Measurements from ENCODE around the gene EIF3M.
"Not testable (repeated sequence)": the region's sequence is repeated elsewhere in the genome, so short reads cannot be mapped to it uniquely, and the experiment has no call there.

Gene EIF3M

GRCh38 chr11:32602657-32603415 lies 19.2 kb downstream of the EIF3M start:
- no peak for DNase-seq

GRCh38 chr11:32606220-32606619 lies 22.6 kb downstream of the EIF3M start:
- no peak for DNase-seq

- not testable (repeated sequence) for DNase-seq
Measured at GRCh38 chr11:32608826-32609225, 25.2 kb downstream of the EIF3M start.

GRCh38 chr11:32610797-32611352 lies 27.2 kb downstream of the EIF3M start:
- no peak for DNase-seq

- no peak for DNase-seq
Measured at GRCh38 chr11:32613500-32614151, 30.0 kb downstream of the EIF3M start.

- no peak for DNase-seq
Measured at GRCh38 chr11:32615422-32615821, 31.8 kb downstream of the EIF3M start.

- no peak for DNase-seq
Measured at GRCh38 chr11:32616903-32617302, 33.3 kb downstream of the EIF3M start.

GRCh38 chr11:32630844-32631243 lies 47.2 kb downstream of the EIF3M start:
- DNase-seq, result no peak

- no peak for DNase-seq
Measured at GRCh38 chr11:32635819-32636218, 52.2 kb downstream of the EIF3M start.

- no peak for DNase-seq
Measured at GRCh38 chr11:32641361-32641760, 57.7 kb downstream of the EIF3M start.

GRCh38 chr11:32643526-32643925 lies 59.9 kb downstream of the EIF3M start:
- DNase-seq, result no peak
